Neural cell (in vitro differentiated cells): ENCODE results near the gene LAPTM5.

Source experiments
- CTCF ChIP-seq: fragments of 450-650 bp; IDR thresholded peaks from 2 replicates; pipeline ENCODE4 v1.5.1; 2014; ENCODE audit warnings: antibody characterized with exemption, mild to moderate bottlenecking, moderate library complexity; ENCODE audit not compliant: poor library complexity, severe bottlenecking
- MXI1 ChIP-seq: fragments of 450-650 bp; conservative IDR thresholded peaks from 2 replicates; pipeline ENCODE4 v1.6.1; 2014; ENCODE audit warnings: antibody characterized with exemption, mild to moderate bottlenecking; ENCODE audit not compliant: poor library complexity, severe bottlenecking
- RAD21 ChIP-seq: fragments of 450-650 bp; conservative IDR thresholded peaks from 2 replicates; pipeline ENCODE4 v1.6.1; 2014; ENCODE audit warnings: antibody characterized with exemption, mild to moderate bottlenecking, moderate library complexity
- TAF1 ChIP-seq: IDR thresholded peaks from 2 replicates; pipeline ENCODE4 v1.6.1; 2012; ENCODE audit warnings: low read depth

- TF ChIP-seq CTCF (no peak), MXI1 (no peak), RAD21 (no peak), TAF1 (no peak)
Measured at GRCh38 chr1:30760596-30761324, 3.2 kb upstream of the LAPTM5 start.
